CD1c-positive myeloid dendritic cell (primary cell): ENCODE data around the gene SDK1.

Experiments used
- DNase-seq: peaks from one replicate; pipeline ENCODE4 v3.0.0-alpha.2; 2016; ENCODE audit errors: extremely low spot score

The SDK1 gene

DNA sequence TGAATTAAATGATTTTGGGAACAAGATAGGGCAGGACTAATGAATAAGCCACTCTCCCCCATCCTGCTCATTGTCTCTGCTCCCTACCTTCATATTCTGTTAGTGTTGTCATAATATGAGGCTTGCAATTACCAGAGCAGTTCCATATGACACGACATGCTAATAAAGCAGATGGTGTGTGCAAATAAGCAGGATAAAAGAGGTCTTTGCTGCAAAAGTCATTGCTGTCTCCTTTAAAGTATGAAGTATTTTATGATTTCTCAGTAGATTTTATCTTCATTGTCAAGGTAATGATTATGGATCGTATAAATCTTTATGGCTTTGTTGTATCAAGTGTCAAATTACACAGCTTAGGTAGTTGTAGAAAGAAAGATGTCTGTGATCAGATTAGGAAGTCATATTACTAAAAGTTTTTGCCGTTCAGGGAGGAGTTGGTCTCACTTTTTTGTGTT lies 114.8 kb downstream of the SDK1 start:
- no peak for DNase-seq

DNA sequence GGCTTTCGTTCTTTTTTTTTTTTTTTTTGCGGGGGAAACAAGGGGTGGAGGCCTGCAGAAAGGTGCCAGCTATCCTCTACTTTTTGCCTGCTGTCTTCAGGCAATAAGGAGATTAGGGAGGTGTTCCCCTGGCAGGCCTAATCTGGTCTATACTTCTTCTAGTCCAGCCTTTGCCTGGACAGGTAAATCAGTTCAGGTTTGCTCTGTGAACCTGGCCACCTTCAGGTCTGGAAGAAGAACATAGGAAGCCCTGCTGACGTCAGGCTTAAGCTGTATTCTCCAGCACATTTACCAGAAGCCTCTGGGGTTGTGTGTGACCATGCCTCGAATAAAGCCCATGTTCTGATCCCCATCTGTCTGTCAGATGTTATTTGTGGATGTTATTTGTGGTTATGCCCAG lies 115.4 kb downstream of the SDK1 start:
- DNase-seq: no peak

DNA sequence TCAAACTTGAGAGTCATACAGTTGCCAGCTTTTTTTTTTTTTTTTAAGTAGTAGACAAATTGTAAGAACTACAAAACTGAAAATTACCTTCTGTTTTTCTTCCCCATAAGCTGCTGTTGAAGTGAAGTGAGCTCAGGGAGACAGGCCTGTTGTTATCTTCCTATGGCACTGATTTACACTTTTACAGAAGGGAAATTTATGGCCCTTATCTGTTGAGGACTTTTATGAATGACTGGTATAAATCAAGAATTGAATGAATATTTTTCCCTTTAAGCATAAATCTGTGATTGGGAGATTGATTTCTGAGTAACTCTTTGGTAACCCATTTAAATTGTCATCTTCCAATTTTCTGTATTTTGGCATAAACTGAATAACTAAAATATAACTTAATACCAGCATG lies 124.0 kb downstream of the SDK1 start:
- DNase-seq: no peak

DNA sequence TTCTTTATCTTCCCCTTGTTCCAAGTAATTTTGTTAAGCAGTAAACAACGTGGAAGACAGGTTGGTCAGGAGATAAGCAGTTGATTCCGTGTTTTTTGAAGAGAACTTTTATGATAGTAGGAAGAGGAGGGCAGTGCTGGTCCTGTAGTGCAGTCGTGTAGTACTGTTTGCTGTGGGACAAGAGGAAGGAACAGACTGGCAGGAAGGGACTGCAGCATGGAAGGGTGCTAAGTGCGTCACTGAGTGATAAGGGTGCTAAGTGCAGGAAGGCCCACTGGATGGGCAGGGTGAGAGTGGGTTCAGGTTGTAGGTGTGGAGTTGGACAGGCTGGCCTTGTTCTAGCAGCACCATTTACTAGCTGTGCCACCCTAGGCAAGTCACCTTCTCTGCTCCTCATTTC lies 125.0 kb downstream of the SDK1 start:
- DNase-seq: no peak

DNA sequence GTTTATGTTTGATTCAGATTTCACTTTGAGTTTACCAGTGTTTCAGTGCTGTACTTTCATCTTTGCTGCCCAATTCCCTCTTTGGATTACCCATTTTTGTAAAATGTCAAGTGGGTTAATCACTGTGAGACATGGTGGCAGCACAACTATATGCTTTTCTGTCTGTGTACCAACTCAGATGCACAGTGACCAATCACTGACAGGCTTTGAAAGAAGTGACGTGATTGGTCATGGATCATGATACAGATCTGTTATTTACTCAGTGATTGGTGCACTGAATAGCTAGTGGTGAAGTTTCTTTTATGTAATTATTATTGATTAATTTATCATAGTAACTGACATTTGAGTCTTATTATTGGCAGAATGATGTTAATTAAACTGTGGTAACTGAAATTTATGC lies 126.9 kb downstream of the SDK1 start:
- DNase-seq: no peak

DNA sequence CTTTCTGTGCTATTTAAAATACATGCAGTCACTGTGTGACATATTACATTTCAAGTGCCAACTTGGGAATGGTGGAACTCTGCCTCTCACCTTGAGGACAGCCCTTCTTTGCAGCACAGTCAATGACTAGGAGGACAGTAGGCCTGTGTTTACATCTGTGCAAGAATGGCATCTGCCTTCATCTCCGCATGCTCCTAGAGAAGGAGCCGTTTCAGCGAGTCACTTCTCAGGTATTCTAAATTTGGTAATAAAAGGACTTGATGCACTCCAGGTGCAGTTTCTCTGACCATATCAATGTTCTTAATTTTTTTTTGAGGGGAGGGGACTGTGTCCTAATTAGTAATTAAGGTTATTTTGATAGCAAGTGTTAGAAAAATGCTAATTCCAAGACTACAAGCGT lies 128.9 kb downstream of the SDK1 start:
- DNase-seq: no peak

DNA sequence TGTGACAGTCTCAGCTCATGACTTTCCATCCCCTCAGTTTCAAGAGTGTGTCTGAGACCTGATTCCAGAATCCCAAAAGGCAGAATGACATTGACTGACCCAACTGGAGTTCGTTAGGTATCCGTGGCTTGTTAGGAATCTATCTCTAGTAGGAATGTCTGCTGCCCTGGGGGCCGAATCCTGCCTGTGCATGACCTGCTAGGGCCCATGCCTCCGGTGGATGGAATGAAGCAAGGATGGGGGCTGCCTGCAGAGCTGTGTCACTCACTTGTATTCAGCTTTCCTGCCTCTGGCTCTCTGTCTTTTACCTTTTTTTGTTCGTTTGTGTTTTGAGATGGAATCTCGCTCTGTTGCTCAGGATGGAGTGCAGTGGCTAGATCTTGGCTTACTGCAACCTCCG lies 129.5 kb downstream of the SDK1 start:
- DNase-seq: no peak

DNA sequence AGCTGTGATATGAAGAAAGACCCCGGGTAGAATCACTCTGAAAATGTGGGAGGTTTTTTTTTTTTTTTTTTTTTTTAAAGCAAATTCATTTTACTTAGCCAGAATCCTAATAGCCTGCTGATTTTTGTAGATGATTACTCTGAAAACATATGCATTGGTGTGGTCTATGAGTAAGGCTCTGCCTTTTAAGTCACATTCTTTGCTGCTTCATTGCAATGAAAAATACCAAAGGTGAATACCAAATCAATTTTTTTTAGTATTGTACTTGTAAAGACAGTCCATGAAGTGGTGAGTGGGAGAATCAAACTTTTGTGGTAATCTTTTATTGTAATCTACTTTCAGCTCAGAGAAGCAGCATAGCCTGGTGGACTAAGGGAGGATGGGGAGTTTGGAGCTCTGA lies 130.3 kb downstream of the SDK1 start:
- DNase-seq: no peak

DNA sequence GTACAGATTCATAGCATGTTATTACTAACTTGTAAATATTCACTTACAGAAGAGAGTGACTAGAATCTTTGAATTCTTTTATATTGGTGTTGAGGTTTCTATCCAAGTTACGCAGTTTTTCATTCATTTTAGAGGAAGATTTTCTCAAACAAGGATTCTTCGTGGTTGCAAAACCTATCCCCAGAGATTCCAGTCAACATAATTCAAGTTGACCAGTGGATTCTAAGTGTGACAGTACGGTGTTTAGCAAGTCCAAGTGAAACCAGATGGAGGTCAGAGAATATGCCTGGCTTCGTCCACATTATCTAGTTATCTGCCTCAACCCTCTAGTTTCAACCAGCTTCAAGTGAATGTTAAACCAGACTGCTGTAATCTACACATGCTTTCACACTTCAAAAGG lies 131.9 kb downstream of the SDK1 start:
- DNase-seq: no peak

DNA sequence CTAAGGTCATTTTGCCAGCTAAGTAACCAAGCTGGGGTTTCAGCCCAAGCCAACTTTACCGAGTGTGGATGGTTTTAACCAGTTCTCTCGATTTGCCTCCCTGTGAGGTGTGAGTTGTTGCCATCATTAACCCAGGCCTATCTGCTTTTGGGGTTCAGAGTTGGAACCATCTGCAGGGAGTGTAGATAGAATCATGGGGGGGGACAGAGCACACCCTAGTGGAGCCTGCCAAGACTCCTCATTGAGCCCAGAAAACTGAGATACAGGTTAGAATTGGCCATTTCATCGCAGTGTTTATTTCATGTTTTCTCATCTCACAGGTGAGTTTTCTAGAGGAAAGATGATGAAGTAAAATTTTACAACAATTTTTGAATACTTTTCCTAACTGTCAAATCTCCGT lies 133.6 kb downstream of the SDK1 start:
- DNase-seq: no peak

DNA sequence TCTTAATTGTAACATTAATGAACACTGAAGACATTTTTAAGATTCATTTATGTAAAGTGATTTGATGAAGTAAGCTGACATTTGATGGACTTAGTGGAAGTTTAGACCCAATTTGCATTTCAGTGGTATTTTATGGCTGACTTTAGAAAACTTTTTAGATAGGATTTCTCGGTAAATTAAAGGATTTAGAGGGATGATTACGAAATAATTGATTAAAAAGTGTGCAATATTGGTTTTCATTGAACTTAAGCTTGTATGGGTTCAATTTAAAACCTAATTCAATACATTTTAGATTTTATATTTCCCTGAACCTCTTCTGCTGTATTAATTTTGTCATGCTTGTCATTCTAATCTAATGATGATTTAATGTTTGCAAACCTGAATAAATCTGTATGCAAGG lies 135.1 kb downstream of the SDK1 start:
- no peak for DNase-seq

DNA sequence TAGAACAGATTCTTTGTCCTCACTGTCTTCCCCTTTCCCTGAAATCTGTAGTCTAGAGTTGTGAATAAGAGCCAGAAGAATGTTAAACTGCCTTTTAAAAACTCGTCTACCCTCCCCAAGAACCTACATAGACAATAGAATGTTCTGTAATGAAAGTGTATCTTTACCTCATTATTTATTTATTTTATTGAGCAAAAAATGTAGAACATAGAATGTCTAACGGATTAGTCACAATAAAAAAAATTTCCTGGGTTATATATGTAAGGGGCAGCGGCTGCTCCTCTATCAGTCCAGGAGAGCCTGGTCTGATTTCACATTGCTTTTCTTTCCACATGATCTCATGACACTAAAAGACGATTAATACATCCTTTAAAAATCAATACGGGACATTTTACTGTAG lies 135.7 kb downstream of the SDK1 start:
- no peak for DNase-seq

DNA sequence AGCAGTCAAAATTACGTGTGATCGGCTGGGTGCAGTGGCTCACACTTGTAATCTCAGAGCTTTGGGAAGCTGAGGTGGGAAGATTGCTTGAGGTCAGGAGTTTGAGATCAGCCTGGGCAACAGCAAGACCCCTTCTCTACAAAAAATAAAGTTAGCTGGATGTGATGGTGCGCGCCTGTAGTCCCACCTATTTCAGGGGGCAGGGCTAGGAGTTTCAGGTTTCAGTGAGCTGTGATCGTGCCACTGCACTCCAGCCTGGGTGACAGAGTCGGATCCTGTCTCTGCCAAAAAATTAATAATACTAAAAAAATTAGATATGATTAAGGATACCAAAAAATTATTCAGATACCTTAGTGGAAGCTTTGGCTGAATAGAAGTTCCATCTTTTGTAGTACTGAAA lies 136.4 kb downstream of the SDK1 start:
- no peak for DNase-seq

DNA sequence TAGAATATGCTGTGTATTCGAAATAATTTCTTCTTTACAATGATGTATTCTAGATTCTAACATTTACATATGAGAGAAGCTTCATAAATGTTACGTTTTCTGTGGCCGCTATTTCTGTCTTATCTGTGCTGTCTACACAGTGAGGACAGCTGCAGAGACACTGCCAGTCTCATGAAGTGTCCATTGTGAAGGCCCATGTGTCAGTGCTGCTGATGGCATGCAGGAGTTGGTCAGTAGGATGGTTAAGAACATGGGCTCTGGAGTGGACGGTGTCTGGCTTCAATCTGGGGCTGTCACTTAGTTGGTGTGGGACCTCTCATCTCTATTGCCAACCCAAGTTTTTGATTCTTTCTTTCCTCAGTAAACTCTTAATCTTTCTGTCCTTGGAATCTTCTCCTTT lies 137.3 kb downstream of the SDK1 start:
- DNase-seq: no peak

DNA sequence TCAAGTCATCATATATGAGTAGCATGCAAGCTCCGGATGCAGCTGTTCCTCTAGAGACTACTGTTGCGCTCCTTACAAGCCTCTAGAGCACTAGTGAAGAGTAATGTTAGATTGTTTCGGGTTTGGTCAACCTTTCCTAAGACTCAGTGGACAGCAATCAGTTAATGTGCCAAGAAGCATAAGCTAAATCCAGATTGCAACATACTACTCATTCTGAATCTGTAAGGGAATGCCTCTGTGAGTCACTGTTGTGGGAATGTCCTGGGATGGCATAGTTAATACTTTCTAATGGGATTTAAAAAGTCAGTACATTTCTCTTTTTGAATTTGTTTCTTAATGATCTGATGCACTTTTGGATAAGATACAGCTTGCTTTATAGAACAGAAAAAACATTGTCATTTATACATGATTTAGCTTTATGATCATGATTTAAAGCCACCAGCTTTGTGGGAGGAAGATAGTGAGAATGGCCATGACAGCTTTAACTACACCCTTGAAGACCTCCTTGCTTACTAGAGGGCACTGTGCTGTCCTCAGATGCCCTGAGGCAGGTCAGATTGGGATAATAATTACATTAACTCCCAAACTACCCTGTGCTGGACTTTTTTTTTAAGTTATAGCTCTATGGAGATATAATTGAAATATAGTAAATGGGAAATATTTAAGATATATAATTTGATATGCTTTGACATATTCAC lies 138.4 kb downstream of the SDK1 start:
- no peak for DNase-seq

DNA sequence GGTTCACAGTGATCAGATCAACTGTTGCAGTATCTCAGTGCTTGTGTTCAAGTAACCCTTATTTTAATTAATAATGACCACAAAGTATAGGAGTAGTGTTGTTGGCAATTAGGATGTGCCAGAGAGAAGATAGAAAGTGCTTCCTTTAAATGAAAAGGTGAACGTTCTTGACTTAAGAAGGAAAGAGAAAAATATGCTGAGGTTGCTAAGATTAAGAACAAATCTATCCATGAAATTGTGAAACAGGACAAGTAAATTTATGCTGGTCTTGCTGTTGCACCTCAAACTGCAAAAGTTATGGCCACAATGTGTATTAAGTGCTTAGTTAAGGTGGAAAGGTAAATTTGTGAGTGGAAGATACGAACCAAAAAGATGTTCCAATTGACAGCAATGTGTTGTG lies 139.5 kb downstream of the SDK1 start:
- DNase-seq: no peak

DNA sequence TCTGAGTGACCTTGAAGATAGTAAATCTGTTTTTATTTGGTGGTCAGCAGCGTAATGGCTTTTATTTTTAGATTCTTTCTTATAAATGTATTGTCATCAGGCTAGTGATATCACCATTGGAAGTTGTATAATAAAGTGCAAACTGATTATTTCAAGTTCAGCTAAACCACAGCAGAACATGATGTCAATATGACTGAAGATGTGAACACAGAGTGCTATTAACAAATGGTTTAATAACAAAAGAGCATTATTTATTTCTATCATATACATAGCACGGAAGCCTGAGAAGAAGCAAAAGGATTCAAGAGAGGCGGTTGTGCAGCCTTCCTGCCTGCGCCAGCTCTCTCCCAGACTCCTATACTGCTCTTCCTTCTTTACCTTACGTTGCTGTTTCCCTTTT lies 142.7 kb downstream of the SDK1 start:
- DNase-seq: no peak

DNA sequence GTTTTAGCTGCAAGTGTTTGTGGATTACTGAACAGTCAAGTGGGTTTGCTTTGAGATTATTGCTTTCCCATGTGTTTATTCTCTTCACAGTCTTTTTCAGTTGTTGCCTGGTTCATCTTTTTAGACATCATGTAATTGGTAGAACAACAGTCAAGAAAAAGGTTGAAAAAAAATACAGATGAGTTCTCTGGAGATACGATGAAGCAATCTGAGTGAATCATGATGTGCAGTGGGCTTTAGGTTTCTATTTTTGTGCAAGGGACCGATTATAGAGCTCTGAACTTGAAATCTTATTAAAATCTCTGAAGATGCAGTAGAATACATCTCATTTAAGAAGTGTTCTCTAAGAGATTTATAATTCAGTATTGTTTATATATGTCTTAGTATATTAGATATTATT lies 145.7 kb downstream of the SDK1 start:
- DNase-seq: no peak

DNA sequence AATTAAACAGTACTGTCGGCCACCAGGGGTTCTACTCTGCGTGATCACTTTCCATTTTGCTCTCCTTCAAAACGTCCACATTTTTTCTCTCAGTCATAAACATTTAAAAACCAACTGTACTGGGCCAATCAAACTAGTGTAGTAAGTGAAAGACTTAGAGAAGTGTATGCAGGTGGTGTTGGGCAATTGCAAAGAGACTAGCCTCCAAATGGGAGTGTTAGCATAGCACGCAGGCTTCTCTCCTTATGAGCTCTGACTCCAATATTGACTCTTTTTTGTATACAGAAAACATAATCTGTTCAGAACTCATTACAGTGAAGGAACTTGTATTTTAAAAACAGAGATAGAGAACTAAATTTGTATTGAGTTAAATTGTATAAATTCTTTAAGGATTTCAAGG lies 150.6 kb downstream of the SDK1 start:
- DNase-seq: no peak

DNA sequence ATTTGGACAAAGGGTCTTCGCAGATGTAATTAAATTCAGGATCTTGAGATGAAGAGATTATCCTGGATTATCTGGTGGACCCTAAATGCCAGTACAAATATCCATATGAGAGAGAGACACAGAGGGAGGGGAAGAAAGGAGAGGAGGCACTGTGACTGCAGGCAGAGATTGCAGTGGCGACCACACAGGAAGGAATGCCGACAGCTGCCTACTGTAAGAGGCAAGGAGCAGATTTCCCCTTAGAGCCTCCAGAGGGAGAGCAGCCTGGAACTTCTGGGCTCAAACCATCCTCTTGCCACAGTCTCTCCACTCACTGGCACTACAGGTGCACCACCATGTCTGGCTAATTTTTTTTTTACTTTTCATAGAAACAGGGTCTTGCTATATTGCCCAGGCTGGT lies 152.3 kb downstream of the SDK1 start:
- DNase-seq: no peak

DNA sequence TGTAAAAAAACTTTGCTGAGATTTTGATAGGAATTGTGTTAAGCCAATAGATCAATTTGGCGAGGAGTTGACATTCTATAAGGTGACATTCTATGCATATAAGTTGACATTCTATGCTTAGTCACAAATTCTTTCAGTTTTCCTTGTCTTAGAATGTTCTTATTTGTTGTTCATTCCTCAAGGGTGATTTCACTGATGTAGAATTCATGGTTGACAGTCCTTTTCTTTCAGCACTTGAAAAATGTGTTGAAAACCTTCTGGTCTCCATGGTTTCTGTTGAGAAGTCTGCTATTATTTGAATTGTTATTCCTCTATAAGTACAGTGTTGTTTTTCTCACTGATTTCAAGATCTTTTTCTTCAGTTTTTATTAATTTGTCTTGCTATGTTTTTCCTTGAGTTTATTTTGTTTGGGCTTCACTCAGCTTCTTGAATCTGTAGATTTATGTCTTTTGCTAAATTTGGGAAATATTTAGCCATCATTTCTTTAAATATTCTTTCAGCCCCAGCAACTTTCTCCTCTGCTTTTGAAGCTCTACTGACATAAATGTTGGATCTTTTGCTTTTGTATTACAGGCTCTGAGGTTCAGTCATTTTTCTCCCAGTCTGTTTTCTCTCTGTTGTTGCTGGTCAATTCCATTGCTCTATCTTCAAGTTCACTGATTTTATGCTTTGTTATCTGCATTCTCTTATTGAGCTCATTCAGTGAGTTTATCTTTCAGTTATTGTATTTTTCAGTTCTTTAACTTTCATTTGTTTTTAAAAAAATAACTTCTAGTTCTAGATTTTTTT lies 154.9 kb downstream of the SDK1 start:
- no peak for DNase-seq

DNA sequence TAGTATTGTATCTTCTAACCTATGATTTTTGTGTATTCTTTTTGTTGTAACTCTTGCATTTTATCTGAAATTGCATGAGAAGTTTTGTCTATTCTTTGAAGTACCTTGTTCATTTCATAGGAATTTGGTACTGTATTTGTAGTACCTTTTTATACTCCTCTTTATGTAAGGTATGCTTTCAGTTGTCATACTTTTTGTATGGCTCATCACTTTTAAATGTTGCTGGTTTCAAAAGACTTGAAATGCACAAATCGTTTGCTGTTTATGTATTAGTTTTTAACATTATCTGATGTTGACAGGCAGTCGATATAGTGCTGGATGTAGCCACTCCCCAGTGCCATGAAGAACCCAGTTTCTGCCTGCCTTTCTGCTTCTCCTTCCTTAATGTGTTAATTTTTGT lies 158.1 kb downstream of the SDK1 start:
- no peak for DNase-seq

DNA sequence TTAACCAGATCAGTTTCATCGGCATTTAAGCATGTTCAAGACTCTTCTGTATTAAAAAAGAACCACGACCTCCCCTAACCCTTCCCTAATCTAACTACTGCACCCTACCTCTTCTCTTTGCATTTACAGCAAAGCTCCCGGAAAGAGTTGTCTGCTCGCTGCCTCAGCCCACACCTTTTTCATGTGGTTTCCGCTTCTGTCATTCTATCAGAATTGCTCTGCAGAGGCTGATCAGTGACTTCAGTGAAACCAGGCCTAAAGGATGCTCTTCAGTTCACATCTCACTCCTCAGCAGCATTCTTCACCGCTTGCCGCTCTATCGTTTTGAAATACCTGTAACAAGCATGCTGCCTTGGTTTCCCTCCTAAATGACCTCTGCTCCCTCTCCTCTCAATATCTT lies 160.9 kb downstream of the SDK1 start:
- DNase-seq: peak; percentile 34

DNA sequence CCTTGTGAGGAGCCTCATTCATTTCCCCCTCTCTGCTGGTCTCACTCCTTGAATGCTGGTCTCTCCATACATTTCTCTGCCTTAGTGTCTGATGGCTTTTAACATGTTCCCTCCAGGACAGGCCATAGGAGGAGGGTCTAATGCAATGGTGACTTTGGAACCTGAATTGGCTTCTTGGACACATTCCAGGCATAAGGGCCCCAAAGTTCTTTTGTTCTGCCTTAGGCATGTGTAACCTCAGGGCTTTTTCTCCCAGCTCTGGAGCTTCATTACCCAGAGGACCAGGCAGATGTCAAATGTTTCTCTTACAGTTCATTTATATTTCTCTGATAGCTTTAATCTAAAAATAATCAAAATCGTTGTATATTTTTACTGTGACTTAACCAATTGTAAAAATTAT lies 162.6 kb downstream of the SDK1 start:
- DNase-seq: no peak
